Left hindlimb (tissue), 1 donor: ENCODE data around the gene MYO1A.
A peak's percentile ranks its signal among the peaks of the same experiment; 100 is the strongest.

ENCODE experiments used
- DNase-seq: peaks from one replicate; pipeline ENCODE4 v3.0.0-alpha.2; 2018

MYO1A gene

DNA sequence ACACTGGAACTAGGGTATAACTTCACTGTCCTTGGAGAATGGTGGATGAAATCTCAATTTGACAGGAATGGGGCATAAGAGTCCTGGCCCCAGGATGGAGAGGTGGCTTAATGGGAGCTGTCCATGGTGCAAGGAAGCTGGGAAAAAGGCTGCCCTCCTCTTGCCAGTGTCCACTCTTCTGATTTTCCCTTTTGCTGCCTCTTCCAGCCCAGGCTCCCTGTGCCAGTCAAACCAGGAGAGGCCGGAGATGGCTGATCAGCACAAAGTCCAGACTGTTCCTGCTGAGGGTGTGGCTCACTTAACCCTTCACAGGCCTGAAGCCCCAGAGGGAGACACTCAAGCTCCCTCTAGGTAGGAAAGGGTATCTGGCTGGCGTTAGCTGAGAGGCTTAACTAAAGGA lies at the start of gene MYO1A:
Gene MYO1A (minus strand): TSS at position 240 of the 400 bp plus-strand sequence. CDS start 1,806 bp downstream, outside the sequence.
- DNase-seq = no peak

DNA sequence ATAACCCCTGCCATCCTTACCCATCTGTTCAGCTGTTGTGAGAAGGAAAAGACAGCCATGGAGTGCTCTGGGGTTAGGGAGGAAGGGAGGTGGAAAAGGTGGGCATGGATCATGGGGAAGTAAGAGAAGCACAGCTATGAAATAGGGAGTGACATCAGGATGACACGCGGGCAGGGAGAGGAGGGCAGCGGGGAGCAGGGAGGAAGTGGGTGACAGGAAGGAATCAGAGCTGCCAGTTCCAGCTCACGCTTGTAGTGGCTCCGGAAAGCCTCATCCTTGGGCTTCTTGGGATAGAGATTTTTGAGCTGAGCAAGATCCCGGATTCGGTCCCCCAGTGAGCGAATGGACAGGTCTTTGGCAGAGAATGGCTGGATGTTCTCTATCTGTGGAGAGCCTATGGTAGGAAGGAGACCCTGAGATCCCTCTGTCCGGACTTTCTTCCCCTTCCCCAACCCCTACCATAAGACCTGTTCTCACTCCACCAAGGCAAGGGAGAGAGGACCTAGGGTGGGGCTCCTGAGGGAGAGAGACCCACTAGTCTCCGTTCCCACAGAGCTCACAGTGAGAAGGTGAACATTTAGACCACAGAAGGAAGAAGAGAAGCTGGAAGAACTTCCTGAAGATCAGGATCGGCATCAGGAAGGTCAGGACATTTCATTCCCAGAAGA lies 49.3 kb upstream of the MYO1A start:
- no peak for DNase-seq

DNA sequence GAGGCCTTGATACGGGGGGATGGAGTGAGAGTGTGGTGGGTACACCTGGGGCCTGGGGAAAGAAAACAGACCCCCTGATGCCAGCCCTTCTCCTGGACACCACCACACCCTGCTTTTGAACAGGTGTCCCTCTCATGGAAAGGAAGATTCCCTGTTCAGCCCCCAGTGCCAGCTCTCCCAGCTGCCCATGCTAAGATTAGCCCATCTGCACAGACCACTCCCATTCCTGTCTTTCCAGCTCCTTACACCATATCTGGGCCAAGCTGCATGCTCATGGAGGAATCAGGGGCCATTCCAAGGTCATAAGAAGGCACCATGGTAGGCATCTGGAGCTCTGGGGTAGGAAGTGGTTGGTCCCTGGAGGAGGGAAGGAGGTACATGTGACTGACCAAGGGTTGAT lies 48.6 kb upstream of the MYO1A start:
- no peak for DNase-seq

DNA sequence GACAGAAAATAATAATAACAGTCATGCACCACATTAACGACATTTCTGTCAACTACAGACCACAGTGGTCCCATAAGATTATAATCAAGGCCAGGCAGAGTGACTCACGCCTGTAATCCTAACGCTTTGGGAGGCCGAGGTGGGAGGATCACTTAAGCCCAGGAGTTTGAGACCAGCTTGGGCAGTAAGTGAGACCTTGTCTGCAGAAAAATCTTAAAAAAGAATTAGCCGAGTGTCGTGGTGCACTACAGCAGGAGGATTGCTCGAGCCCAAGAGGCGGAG lies 47.6 kb upstream of the MYO1A start:
- DNase-seq = no peak

DNA sequence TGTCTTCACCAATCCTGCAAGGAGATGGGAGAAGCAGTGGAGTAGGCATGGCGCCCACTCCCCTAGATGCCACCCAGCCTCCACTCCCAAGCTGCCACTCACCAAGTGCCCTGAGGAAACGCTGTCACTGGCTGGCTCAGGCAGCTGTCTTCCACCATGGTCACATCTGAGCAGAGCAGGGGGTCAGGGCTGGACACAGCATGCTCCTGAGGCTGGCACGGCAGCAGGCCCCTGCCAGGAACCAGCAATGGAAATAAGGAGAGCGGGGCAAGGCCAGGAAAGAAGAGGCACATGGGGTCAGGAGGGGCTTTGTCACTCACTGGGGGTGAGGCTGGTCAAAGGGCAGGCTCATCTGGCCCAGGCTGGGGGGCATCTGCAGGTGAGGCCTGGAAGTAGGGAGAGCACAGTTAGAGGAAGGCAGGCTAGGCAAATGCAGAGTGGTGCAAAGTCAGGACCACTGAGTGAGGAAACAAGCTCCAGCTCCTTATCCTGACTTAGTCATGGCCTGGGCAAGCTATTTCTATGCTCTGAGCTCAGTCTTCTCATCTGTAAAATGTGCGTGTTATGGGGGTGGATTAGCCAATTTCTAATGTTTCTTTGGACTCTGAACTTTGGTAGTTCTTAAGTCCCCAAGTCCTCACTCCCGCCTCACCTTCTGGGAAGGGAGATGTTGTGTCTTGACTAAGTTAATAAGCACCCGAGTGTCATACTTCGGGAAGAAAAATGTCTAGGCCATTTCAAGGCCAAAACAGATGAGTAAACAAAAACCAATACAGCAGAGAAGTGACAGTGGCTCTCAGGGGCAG lies 47.0 kb upstream of the MYO1A start:
- DNase-seq = no peak

DNA sequence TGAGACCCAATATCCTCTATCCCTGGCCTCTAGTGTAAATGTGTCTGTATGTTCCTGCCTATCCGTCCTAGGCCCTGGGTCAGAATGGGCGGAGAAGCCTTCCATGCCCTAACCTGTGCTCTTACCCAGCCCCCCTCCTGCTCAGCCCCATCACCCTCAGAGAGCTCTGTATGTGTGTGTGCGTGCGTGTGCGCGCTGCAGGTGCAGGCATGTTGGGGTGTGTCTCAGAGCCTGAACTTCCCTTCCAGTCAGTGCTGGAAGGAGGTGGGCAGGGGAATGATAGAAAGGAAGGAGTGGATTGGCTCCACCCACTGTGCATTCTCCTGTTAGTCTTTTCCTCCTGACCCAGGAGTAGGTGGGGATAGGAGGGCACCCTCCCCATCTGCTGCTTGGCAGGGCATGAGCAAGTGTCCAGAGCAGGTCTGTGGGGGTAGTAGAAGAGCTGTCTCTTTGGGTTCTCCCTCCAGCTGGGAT lies 46.2 kb upstream of the MYO1A start:
- DNase-seq = no peak

DNA sequence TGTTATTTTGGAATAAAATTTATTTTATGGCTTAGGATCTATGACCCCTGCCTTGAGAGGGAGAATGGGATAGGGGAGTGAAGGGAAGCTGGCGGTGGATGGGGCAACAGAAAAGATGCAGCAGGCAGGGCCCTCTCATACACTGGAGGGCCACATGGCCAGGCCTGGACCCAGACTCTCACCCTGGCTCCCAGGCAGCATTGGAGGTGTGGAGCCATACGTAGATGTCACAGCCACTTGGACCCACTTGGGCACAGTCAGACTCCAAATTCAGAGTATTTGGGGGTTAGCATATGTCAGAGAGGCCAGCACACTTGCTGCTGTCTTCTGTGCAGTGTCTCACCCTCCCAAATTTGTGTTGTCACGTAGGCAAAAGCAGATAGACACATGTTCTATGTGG lies 45.5 kb upstream of the MYO1A start:
- DNase-seq = no peak

DNA sequence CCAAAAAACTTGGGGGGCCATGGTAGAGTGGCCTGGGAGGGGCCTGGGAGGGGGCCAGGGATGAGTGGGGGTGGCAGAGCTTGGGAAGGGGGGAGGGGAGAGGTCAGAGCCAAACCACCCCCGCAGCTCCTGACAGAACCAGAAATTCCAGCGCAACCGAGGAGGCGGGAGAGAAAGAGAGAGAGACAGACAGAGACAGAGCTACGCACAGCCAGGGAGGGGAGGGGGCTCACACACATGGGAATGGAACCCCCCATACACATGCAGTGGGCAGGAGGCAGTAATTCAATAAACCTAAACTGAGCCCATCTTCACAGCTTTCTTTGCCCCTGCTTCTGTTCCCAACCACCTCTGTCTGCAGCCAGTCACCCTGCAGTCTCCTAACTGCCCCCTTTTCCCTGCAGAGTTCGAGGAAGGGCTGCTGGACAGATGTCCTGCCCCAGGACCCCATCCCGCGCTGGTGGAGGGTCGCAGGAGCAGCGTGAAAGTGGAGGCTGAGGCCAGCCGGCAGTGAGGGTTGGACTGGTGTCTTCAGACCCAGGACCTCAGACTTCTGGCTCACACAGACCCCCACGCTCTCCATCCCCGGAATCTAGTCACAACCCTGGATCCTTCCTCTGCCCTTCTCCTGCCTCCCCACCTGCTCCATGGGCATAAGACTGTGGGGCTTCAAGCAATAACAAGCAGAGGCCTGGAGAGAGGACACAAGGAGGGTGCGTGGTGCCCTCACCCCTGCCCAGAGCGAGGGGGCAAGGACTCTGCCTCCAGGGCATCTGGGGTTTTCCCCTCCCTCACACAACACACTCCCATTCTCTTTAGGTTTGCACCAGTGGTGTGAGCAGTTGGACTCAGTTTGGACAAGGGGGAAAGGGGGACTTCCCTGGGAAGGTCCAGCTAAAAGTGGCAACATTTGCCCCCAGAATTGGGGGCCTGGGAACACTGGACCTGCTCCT lies 44.6 kb upstream of the MYO1A start:
- no peak for DNase-seq

DNA sequence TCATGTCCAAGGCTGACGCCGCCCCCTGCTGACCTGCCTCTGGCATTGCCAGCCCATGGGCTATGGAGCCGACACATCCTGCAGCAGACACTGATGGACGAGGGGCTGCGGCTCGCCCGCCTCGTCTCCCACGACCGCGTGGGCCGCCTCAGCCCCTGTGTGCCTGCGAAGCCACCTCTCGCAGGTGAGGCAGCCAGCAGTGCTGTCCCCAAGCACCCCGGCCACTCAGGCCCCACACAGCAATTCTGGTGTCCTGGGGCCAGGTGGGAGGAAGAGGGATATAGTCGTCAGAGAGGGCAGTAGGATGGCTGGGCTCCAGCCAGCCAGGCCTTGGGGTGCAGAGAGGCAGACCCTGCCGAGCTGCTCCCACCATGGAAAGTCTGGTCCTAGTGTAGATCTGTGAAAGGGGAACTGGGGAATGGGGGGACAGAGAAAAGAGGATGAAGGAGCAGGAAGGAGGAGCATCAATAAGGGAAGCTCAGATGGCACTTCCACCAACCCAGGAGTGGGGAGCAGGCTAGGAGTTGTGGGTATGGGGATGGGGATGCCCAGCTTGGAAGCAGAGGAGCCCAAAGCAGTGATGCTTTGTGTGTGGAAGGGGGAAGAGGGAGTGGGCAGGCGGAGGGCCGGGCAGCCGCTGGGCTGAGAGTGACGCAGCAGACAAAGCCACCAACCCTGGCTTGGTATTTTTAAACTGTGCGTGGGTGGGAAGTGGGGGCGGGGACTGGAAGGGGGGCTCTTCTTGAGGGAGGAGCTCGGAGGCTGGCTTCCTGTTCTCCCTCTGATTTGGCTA lies 43.7 kb upstream of the MYO1A start:
- peak; percentile 87 for DNase-seq

DNA sequence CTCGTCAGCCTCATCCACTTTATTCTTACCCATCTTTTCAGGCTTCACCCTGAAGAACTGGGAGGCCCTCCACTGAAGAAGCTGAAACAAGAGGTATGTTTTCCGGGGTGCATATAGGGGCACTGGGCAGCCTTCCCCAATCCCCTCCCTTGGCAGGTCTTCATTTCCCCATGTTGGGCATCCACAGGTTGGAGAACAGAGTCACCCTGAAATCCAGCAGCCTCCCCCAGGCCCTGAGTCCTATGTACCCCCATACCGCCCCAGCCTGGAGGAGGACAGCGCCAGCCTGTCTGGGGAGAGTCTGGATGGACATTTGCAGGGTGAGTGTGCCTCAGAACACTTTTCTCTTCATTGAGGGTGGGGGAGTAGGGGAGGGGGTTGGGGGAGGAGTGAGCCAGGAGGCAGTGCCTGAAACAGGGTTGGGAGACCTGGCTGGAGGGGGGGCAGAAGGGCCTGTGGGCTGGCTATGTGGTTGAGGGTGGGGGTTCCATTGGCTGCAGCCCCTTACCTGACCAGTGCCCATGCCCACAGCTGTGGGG lies 43.0 kb upstream of the MYO1A start:
- DNase-seq = no peak

DNA sequence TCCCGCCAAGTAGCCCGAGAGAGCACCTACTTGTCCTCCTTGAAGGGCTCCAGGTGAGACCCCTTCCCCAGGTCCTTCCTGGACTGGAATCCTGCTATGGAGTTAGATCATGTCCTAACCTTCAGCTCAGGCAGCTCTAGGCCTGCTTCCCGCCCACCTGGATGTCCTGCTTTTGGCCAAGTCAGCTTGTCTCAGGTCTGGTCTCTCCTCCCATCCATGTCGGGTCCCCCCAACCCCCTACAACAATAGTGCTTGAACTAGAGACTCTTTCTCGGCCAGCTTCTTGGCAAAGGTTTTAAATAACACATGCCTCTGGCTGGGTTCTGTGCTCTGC lies 42.6 kb upstream of the MYO1A start:
- no peak for DNase-seq

DNA sequence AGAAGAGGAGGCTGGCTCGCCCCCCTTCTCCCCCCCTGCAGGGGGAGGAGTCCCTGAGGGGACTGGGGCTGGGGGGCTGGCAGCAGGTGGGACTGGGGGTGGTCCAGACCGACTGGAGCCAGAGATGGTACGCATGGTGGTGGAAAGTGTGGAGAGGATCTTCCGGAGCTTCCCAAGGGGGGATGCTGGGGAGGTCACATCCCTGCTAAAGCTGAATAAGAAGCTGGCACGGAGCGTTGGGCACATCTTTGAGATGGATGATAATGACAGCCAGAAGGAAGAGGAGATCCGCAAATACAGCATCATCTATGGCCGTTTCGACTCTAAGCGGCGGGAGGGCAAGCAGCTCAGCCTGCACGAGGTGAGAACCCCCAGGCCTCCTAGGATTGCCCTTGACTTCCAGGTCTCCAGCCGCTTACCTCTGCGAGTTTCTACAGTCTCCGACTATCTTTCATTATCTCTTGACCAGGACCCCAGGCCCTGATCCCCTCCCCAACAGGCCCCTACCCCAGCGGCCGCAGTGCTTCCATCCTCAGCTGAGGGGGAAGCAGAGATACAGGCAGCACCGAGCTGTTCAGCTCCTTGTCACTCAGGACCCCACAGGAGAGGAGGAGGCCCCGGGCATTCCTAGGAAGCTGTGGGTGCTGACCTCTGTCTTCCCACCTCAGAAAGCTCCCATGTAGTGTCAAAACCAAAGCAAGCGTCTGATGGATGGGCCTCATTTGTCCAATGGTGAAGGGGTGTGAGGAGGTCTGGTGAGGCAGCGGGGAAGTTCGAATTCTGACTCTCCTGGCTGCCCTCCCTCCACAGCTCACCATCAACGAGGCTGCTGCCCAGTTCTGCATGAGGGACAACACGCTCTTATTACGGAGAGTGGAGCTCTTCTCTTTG lies 42.0 kb upstream of the MYO1A start:
- DNase-seq = no peak

DNA sequence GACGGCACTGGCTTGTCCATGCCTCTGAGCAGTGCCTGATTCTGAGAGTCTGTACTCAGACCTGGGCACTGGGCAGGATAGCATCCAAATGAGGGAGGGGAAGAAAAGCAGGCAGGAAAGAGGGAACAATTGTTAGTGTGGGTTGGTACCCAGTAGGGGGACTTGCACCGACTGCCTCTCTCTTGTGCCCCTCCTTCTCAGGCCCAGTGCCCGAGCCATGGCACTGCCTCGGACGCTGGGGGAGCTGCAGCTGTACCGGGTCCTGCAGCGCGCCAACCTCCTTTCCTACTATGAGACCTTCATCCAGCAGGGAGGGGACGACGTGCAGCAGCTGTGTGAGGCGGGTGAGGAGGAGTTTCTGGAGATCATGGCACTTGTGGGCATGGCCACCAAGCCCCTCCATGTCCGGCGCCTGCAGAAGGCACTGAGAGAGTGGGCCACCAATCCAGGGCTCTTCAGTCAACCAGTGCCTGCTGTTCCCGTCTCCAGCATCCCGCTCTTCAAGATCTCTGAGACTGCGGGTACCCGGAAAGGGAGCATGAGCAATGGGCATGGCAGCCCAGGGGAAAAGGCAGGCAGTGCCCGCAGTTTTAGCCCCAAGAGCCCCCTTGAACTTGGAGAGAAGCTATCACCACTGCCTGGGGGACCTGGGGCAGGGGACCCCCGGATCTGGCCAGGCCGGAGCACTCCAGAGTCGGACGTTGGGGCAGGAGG lies 41.2 kb upstream of the MYO1A start:
- no peak for DNase-seq

DNA sequence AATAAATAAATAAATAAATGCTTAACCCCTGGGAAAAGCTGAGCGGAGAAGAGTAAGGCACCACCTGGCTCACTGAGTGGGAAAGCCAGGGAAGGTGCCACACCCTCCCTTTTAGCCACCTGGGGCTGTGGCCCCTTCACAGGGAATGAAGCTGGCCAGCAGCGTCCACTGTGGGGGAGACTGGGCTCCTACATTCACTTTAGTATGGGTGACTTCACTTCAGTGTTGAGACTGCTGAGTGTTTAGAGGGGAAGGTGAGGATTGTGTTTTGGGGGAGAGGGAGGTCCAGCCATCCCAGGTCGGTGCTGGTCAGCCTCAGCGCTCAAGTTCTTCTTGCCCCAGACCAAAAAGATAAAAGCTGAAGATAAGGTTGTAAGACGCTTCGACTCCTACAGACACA lies 40.6 kb upstream of the MYO1A start:
- no peak for DNase-seq

DNA sequence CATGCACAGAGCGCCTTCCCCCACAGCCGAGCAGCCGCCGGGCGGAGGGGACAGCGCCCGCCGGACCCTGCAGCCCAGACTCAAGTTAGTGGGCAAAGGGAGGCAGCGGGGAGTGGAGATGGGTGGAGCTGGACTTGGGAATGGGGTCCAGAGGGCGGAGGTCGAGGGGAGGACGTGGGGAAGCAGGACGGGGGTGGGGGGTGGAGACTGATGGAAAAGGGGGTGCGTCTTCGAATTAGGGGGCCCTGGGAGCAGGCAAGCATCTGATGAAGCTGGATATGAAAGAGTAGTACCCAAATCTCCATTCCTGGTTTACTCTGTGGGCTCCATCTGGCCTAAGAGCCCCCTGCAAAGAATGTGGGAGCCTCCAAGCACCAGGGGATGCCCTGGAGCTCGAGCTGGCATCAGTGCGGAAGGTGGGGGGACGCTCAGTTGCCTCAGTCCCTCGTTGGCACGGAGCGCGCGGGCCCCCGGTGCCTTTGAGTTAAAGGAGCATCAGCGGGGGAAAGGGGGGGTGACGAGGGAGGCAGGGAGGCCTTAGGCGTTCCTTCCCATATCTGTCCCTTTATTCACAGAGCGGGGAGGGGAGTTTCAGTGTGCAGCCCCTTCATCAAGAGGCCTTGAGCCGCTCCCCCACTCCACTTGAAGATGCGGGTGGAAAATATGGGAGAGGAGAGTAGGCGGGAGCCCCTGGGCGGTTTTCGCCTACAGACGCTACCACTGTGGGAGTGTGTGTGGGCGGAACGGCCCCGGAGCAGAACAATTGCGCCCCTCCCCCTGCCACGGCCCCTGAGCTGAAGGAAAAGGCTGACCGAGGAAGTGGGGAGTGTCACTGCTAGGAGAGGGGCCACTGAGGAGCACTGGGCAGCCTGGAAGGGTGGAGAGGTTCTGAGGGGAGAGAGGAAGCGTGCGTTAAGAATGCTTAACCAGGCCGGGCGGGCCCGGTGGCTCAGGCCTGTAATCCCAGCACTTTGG lies 39.6 kb upstream of the MYO1A start:
- peak; percentile 84 for DNase-seq

DNA sequence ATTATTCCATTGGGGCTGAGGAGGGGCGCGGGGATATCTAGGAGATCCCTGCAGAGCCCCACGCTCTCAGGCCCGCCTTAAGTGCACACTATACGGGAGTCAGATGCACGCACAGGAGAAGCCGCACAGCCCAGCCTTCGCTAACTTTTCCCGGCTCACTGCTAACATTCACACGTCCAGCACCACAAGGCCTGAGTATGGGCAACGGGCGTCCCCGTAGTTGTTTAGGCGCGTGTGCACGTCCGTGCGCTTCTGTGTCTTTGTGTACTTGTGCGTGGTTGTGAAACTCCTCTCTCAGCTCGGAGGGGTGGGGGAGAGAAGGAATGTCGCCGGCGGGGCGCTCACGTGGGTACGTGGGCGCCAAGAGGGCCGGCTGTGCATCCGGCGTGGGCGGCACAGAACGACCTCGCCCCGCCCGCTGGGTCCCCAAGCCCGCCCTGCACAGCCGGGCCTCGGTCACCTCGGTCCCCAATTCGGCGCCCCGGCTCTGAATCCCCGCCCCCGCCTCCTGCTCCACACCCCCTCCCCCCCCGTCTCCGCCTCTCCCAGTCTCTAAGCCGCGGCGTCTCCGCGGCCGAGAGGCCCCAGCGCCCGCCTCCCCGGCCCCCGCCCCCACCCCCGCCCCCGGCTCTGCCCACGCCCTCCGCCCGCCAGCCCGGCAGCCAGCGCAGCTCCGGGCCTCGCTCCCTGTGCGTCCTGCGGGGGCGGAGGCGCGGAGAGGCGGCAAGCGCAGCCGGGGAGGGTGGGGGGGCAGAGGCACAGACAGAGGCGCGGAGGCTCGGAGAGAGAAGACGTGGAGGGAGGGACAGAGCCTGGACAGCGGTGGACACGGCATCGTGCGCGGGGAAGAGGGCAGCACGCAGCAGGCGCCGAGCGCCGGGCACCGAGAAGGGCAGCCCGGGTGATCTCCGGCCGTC lies 38.7 kb upstream of the MYO1A start, which contains the start of gene NAB2:
Gene NAB2 (plus strand): TSS at position 761 of the 917 bp plus-strand sequence. CDS start 158 bp downstream, outside the sequence.
- DNase-seq = peak; percentile 99

DNA sequence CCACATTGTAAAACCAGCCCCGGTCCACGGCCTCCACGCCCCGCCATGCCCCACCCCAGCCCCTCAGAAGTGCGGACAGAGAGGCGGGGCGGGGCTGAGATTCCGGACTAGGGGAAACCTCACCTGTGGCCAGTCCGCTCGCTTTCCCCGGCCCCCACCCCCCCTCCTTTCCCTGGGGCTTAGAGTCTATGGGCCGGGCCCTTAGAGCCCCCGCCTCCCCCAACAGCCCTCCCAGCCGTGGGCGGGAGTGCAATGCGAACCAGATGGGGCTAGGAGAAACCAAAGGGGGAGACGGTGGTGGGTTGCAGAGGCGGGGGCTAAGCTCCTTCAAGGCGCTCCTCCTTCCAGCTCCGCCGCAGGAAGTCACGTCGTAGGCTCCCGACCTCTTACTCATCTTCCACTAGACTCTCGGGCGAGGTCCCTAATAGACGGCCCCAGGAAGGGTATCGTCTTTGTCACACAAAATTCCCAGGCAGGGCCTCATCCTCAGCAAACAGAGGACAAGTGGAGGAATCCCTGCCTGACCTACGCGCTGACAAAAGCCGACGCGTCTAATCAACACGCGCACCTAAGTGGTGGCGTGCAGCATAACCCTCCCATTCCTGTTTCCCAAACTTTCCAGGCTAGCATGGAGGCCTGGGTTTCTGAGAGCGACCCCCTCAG lies 37.9 kb upstream of the MYO1A start:
- DNase-seq = peak; percentile 95
